Nucleus accumbens (tissue), 56 donors: ENCODE data around the gene LRRFIP1.
A peak's percentile ranks its signal among the peaks of the same experiment; 100 is the strongest.
"Not testable (repeated sequence)": the region's sequence is repeated elsewhere in the genome, so short reads cannot be mapped to it uniquely, and the experiment has no call there.

ENCODE experiments used
- DNase-seq, 56 donors: peaks; one replicate each; lab custom pipeline; 2025; lab: John Stamatoyannopoulos, UW

LRRFIP1 gene

DNA sequence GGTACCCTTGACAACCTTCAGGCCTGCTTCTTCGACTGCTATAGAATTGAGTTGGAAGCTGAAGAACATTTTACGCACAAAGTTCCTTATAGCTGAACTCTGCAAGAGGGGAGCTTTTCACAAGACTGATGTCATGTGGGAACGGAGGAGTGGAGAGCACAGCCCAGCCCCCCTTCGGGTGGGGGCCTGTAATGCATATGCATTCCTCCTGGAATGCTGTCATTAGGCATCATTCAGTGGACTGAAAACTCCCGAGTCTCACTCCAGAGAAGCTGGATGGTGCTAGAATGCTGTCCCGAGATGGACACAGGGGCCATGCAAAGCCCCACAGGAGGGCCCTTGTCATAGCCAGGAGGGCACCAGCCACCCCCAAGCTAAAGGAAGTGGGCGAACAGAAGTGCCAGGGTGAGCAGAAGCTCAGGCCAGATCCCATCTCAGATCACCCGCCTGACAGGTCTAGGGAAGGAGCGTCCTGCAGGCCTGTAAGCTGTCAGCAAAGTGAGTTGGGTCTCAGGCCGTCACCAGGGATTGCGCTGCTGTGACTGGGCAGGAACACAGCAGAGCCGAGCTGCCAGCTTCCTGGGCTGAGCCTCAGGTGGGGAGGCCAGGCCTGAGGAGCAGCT is 127.3 kb downstream of the LRRFIP1 start:
- DNase-seq: no peak

DNA sequence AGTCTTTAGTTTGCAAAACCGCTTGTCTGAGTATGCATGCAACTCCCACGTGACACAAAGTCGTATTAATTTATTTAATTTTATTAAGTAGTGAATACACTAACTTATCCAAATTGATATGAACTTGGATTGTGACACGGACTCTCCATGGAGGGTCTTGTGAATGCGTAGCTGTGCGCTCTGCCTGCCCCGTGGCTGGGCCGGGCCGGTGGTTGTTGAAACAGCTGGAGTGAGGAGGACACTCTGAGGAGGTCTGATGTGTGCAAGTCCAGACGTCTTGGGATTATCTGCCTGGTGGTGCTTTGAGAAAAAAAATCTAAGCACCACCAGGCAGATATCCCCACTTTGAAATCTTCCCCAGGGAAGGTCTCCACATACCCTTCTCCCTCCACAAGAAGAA is 130.2 kb downstream of the LRRFIP1 start:
- DNase-seq: no peak

DNA sequence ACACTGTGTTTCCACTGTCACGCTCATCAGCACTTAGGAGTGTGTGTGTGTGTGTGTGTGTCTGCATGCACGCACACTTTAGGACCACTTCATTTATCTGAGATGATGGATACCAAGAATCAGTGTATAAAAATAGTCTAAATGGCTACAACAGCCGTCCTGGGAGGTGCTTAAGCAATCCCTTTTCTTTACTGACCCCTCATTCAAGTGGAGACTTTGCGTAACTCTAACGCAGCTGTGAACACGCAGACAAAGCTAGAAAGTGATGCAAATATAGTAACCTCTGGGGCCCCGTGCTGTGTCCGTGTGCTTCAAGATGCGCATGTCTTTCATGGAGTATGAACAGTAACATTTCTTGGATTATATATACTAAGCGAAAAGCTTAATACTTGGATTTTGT is 130.8 kb downstream of the LRRFIP1 start:
- no peak for DNase-seq

DNA sequence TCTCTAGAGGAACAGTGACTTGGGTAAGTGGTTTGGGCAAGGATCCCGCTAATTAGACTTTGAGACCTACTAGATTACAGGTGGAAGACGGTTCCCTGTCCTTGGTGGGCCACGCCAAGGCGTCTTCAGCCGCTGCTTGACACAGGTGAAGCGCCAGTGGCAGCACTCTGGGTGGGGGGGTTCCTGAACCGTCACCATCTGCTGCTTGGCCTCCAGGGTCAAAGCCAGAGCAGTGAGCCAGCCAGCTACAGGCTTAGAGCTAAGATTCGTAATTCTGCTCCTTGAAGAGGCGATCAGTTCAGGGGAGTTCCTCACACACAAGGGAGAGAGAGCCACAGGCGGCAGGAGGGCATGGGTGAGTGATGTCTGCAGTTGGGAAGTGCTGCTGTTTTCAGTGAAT is 131.8 kb downstream of the LRRFIP1 start:
- no peak for DNase-seq

DNA sequence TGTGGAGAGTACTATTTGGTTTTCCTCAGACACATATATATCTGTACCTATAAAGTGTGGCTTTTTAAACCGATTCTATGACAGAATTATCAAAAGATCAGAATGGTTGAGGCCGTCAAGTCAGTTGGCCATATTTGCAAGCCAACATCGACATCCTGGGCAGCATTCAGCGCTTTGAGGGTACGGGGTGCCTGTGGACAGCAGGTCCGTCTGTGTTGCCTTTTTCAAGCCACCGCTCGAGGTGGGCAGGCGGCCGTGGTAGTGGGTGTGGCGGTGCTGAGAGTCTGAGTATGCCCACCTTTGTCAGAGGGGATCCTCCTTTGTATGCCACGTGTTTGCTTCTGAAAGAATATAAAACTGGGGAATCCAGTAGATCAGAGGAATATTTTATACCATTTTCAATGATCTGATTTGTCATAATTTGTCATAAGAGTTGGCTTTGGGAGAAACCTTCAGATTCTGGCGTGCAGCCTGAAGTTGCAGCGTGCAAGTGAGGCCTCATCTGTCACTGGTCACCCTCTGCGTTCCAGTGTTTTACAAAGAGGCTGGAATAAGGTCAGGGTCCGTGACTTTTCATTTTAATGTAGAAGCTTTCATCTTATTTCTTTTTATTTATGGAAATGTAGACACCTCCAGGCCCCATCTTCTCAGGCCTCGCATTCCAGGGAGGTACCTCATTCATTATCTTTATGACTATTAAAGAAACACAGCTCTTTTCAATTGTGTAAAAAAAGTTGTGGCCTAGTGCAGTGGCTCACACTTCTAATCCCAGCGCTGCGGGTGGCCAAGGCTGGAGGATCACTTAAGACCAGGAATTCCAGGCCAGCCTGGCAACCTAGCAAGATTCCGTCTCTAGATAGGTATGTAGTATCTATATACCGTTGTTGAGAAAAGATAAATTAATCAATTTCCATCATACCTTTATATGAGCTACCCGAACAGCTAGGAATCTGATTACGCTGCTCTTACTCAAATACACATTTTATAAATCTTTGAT is 133.4 kb downstream of the LRRFIP1 start:
- DNase-seq: no peak

DNA sequence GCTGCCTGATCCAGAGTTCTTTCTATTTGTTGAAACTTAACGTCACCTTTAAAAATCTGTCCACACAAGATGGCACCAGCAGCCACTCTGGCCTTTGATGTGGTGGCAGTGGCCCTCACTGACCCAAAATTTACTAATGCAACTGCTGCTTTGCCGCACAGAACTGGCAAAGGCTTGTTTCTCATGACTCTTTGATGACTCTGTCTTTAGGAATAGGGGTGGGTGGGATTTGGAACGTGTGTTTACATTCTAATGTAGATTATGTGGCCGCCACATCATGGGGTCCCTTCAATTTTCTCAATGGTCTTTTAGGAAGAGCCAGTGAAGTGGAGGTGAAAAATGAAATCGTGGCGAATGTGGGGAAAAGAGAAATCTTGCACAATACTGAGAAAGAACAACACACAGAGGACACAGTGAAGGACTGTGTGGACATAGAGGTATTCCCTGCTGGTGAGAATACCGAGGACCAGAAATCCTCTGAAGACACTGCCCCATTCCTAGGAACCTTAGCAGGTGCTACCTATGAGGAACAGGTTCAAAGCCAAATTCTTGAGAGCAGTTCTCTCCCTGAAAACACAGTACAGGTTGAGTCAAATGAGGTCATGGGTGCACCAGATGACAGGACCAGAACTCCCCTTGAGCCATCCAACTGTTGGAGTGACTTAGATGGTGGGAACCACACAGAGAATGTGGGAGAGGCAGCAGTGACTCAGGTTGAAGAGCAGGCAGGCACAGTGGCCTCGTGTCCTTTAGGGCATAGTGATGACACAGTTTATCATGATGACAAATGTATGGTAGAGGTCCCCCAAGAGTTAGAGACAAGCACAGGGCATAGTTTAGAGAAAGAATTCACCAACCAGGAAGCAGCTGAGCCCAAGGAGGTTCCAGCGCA is 135.2 kb downstream of the LRRFIP1 start:
- not testable (repeated sequence) for DNase-seq

DNA sequence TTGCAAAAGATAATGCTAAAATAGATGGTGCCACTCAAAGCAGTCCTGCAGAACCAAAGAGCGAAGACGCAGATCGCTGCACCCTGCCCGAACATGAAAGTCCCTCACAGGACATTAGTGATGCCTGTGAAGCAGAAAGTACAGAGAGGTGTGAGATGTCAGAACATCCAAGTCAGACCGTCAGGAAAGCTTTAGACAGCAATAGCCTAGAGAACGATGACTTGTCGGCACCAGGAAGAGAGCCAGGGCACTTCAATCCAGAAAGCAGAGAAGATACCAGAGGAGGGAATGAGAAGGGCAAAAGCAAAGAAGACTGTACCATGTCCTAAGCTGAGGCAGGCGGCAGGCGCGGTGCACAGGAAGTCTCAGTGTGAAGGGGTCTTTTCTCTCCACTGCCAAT is 136.4 kb downstream of the LRRFIP1 start:
- no peak for DNase-seq

DNA sequence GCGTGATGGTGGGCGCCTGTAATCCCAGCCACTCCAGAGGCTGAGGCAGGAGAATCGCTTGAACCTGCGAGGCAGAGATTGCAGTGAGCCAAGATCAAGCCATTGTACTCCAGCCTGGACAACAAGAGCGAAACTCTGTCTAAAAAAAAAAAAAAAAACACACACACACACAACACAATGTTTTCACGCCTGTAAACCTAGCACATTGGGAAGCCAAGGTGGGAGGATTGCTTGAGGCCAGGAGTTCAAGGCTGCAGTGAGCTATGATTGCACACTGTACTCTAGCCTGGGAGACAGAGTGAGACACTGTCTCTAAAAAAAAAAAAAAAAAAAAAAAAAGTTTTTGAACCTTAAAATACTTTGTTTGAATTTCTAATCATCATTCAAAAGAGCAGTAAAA is 137.7 kb downstream of the LRRFIP1 start:
- not testable (repeated sequence) for DNase-seq

DNA sequence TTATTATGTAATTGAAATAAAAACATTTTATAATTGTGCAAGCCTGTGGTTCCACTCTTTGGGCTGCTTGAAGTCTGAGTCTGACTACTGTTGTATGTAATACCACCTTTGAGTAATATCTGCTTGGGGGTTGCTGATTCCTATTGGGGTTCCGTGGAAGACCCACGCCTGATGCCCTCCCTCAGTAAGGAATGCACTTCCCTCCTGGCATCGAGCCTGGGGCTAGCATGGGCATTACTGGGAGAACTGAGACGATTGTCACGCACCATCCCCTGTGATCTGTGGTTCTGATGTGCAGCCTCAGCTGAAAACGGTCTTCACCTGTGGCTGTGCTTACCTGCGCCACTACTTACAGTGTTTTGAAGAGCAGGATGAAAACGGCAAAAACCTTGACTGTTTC is 138.5 kb downstream of the LRRFIP1 start:
- no peak for DNase-seq

DNA sequence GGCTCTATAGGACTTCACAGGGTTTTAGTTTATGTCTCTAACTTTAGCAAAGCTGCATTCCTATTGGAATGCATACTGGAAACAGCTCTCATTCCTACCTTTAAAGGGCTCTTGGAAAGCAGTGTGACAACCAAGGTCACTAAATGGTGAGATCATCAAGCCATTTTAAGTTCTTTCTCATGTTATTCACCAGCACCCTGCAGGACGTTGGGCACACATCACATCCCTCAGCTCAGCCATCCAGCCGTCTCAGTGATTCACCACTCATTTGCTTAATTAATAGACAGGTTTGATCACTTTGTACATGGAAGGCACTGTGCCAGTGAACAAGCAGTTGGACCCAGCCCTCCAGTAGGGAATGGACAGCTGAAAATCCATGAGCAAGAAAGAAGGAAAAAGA is 139.0 kb downstream of the LRRFIP1 start:
- no peak for DNase-seq

DNA sequence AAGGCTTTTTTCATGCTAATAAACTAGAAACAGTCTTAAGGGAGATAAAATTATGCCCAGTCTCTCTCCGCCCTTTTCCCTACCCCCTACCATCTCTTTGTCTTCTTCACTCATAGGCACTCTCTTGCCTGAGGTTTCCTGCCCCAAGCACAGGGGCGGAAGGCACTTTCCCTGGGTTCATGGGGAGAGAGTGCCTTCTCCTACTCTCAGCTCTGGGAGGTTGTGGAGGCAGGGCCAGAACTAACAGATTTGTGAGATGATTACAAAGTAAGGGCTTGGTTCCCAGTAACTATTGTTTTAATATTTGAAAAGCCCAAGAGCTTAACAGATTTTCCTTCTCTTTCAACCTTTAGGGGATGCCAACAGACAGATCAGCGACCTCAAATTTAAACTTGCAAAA is 145.1 kb downstream of the LRRFIP1 start:
- DNase-seq: no peak

DNA sequence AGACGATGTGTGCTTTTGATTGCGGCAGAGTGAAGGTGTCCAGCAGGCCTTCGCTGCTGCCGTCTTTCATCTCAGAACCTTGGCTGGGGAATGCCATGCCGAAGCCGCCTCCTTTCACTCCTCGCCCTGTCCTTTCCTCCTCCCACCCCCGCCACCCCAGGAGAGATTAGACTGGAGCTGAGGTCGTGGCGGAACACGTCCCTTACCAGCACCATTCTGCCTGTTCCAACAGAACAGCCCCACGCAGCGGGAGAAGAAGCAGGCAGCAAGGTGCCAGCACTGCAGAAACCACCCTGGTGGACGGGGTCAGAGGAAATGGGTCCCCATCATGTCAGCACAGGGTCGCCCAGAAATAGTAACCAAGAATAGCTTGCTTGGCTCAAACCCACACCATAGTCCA is 146.4 kb downstream of the LRRFIP1 start:
- no peak for DNase-seq

DNA sequence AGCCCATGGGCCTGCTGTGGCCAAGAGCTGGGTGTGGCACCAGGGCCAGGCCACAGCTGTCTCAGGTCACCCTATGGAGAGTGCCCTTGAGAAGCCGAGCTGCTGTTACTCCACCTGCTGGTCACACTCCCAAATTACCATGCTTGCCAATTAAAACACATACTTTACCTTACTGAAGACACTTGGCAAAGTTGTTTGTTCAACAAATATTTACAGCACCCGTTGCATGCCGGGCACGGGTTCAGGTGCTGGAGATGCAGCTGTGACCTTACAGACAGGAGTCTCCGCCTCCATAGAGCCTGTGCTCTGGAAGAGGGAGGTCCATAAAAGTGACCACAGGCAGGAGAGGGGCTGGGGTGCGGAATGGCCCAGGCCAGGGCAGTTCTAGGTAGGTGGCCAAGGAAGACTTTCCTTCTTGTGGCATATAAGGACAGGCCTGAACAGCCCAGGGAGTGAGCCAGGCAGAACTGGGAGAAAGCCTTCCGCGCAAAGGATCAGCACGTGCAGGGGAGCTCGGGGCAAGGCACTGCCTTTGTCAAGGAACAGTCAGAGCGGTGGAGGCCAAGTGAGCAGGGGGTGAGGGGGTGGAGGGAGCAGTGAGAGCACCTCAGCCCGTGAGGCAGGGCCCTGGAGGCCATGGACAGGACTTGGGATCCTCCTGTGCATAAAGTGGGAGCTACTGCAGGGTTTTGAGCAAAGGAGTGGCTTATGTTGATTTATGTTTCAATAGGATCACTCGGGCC is 147.6 kb downstream of the LRRFIP1 start:
- peak in 7 of 56 donors; percentile 2 to 27 (median 7) for DNase-seq

DNA sequence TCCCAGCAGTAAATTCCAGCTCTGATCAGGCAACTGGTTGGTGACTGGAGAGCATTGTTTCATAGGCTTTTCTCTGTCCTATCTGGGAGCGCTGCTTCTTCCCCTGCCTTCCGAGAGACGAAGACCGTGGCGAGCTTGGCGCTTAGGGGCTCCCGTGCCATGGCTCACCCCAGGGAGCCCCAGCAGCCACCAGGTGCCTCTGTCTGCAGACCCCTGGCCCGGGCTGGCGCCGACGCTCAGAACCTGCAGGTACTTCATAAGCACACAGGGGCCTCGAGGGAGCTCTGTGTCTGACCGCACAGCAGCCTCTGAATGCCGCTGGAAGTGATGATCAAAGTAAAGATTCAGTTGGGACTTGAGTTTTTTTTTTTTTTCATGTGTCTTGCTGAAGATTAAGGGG is 152.1 kb downstream of the LRRFIP1 start:
- no peak for DNase-seq

DNA sequence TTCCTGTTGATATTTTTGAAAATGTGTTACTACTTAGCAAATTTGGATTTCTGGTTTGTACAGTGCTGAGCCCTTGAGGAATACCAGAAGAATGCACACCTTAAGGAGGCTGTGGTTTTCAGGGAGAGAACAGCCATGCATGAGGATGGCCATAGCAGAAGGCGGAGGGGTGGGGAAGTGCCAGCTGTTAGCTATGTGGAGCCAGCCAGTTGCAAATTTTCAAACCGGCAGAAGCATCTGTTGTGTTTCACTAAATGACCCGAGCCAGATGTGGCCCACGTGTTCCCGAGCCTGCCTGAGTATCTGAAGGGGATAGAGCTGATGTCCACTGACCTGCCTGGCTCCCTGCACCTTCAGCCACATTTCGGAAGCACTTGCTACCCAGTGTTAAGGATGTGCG is 154.8 kb downstream of the LRRFIP1 start:
- DNase-seq: no peak

DNA sequence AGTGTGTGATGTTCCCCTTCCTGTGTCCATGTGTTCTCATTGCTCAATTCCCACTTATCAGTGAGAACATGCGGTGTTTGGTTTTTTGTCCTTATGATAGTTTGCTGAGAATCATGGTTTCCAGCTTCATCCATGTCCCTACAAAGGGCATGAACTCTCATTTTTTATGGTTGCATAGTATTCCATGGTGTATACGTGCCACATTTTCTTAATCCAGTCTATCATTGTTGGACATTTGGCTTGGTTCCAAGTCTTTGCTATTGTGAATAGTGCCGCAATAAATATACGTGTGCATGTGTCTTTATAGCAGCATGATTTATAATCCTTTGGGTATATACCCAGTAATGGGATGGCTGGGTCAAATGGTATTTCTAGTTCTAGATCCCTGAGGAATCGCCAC is 156.3 kb downstream of the LRRFIP1 start:
- not testable (repeated sequence) for DNase-seq

DNA sequence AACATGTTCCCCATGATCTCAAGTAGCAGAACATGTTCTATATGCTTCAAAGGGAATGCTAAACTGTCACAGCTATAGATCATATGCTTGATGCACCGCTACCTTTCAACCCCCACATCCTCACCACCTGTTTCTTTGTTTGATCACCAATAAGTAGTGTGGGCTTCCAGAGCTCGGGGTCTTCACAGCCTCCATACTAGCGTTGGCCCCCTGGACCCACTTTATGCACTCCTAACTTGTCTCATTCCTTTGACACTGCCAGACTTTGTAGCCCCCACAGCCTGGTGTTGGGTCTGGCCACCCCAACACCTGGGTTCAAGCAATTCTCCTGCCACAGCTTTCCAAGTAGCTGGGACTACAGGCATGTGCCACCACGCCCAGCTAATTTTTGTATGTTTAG is 159.5 kb downstream of the LRRFIP1 start:
- no peak for DNase-seq

DNA sequence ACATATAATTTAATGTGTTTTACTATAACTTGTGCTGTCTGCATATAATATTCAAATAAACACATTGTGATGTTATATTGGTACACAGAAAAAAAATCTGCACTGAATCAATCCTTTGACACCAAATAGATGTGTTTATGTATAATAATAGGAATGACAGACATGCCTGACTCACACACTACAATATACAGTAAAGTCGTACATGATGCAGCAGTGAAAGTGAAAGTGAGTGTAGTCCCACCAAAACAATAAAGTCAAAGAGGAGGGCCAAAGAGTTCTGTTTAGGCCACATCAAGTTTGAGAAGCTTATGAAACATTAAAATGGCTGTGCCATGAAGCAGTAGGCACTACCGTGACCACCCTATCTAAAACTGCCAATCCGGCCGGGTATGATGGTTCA is 163.0 kb downstream of the LRRFIP1 start:
- no peak for DNase-seq

DNA sequence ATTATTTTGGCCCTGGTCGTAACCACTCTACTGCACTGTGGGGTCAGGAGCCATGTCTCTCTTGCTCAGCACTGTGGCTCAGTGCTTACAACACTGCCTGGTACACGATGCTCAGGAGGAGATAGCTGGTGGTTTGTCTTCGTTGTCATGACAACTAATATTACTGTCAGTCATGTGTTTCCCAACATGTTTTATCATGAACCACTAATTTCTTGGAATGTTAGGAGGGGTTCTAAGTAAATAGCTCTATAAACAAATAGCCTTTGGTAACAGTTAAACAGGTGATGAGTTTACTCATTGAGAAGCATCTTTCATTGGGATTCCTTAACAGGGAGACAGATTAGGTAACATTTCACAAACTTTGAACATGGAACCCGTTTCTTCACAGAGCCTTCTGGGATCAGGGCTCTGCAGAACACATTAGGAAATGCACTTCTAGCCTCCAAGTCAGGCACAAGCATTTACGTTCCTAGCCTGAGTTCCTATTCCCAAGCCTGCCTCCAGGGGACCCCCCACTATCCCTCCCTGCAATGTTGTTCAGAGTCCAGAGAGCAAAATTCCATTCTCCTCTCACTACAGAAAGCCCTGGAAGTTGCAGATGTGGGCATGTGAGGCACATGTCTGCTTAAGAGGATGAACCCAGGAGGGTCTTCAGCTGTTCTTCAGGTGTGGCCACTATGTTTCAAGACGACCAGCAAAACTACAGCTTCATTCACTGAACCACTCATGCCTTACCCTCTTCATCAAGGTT is 164.8 kb downstream of the LRRFIP1 start:
- DNase-seq: no peak
